HepG2 (cell line): Measurements from ENCODE around the gene MSI2. TPM values are rescaled to one million over a fixed set of nuclear protein-coding genes. Genes with fewer than 3 reads are reported as not detected.

ENCODE experiments used
- ARNT2 ChIP-seq: sonication (generic); formaldehyde crosslinking; IDR thresholded peaks from 2 replicates; pipeline ENCODE4 v1.8.0; 2022; ENCODE audit warnings: mild to moderate bottlenecking, low read depth, missing genetic modification reagents, moderate library complexity
- DMAP1 ChIP-seq: IDR thresholded peaks from 2 replicates; pipeline ENCODE4 v1.6.1; 2016
- FOSL1 ChIP-seq: sonication (generic); formaldehyde crosslinking; IDR thresholded peaks from 2 replicates; pipeline ENCODE4 v1.9.0; 2021; ENCODE audit warnings: missing genetic modification reagents, borderline replicate concordance
- HDAC1 ChIP-seq: sonication (generic); formaldehyde crosslinking; IDR thresholded peaks from 2 replicates; pipeline ENCODE4 v1.5.1; 2020; ENCODE audit warnings: mild to moderate bottlenecking, missing genetic modification reagents
- HES4 ChIP-seq: sonication (generic); formaldehyde crosslinking; IDR thresholded peaks from 2 replicates; pipeline ENCODE4 v1.9.0; 2021; ENCODE audit warnings: mild to moderate bottlenecking, missing genetic modification reagents, borderline replicate concordance
- HIC2 ChIP-seq: sonication (generic); formaldehyde crosslinking; IDR thresholded peaks from 2 replicates; pipeline ENCODE4 v1.9.0; 2022; ENCODE audit warnings: low read depth, missing genetic modification reagents
- JUND ChIP-seq: sonication (generic); formaldehyde crosslinking; IDR thresholded peaks from 2 replicates; pipeline ENCODE4 v1.8.0; 2022; ENCODE audit warnings: mild to moderate bottlenecking, missing genetic modification reagents
- MAFG ChIP-seq: sonication (generic); formaldehyde crosslinking; IDR thresholded peaks from 2 replicates; pipeline ENCODE4 v1.5.1; 2020; ENCODE audit warnings: mild to moderate bottlenecking, missing genetic modification reagents
- MIER3 ChIP-seq: IDR thresholded peaks from 2 replicates; pipeline ENCODE4 v1.6.1; 2016; ENCODE audit warnings: missing compliant biosample characterization, borderline replicate concordance
- NFE2L2 ChIP-seq: fragments of 150-350 bp; IDR thresholded peaks from 2 replicates; pipeline ENCODE4 v1.6.1; 2014; ENCODE audit warnings: low read length
- RCOR2 ChIP-seq: IDR thresholded peaks from 2 replicates; pipeline ENCODE4 v1.6.1; 2016; ENCODE audit warnings: missing biosample characterization, missing genetic modification reagents
- SMAD1 ChIP-seq: sonication (generic); formaldehyde crosslinking; IDR thresholded peaks from 2 replicates; pipeline ENCODE4 v1.4.0; 2020; ENCODE audit warnings: missing genetic modification reagents, low read depth, mild to moderate bottlenecking, borderline replicate concordance
- STAT5B ChIP-seq: sonication (generic); formaldehyde crosslinking; IDR thresholded peaks from 2 replicates; pipeline ENCODE4 v1.4.0; 2020; ENCODE audit warnings: missing genetic modification reagents
- SYNCRIP ChIP-seq: fragments of 200-400 bp; formaldehyde crosslinking; IDR thresholded peaks from 2 replicates; pipeline ENCODE4 v1.6.1; 2018; ENCODE audit warnings: mild to moderate bottlenecking, low read depth, low read length; ENCODE audit not compliant: insufficient read depth
- THRA ChIP-seq: sonication (generic); formaldehyde crosslinking; IDR thresholded peaks from 2 replicates; pipeline ENCODE4 v1.4.0; 2020; ENCODE audit warnings: missing genetic modification reagents, borderline replicate concordance
- ZBTB43 ChIP-seq: sonication (generic); formaldehyde crosslinking; conservative IDR thresholded peaks from 2 replicates; pipeline ENCODE4 v1.4.0; 2020; ENCODE audit warnings: missing genetic modification reagents
- ZNF589 ChIP-seq: sonication (generic); formaldehyde crosslinking; conservative IDR thresholded peaks from 2 replicates; pipeline ENCODE4 v1.8.0; 2022; ENCODE audit warnings: mild to moderate bottlenecking, moderate library complexity, missing genetic modification reagents
- ZNF672 ChIP-seq: sonication (generic); formaldehyde crosslinking; IDR thresholded peaks from 2 replicates; pipeline ENCODE4 v1.8.1; 2022; ENCODE audit warnings: missing genetic modification reagents
- ZNF792 ChIP-seq: IDR thresholded peaks from 2 replicates; pipeline ENCODE4 v1.6.1; 2016
- ZNF839 ChIP-seq: sonication (generic); formaldehyde crosslinking; IDR thresholded peaks from 2 replicates; pipeline ENCODE4 v1.4.0; 2020; ENCODE audit warnings: missing genetic modification reagents, mild to moderate bottlenecking, borderline replicate concordance
- ZSCAN20 ChIP-seq: sonication (generic); formaldehyde crosslinking; IDR thresholded peaks from 2 replicates; pipeline ENCODE4 v1.4.0; 2020; ENCODE audit warnings: missing genetic modification reagents, mild to moderate bottlenecking, borderline replicate concordance
- ZSCAN31 ChIP-seq: sonication (generic); formaldehyde crosslinking; IDR thresholded peaks from 2 replicates; pipeline ENCODE4 v1.5.0; 2020; ENCODE audit warnings: low read depth, mild to moderate bottlenecking, missing genetic modification reagents
- polyA plus RNA-seq, 8 experiments: library from polyadenylated mRNA; depleted of rRNA in 3 of 8; stranded (reverse) in 7 of 8; unstranded in 1 of 8; fragments of >200 nt; fragmentation: Illumina TruSeq in 4 of 8; extraction: Trizol in 4 of 8; gene quantifications; 2 replicates each; pipeline versions ENCODE4 v1.2.1 to v1.2.3, GENCODE V29; 2011 to 2016; ENCODE audit warnings: low read depth in 4 of 8, missing spikeins in 1 of 8, mixed read lengths in 1 of 8; ENCODE audit not compliant: insufficient read depth in 1 of 8
- total RNA-seq, 5 experiments: library from RNA; depleted of rRNA; stranded (reverse); fragments of >200 nt; fragmentation: Illumina TruSeq; extraction: Trizol; gene quantifications; 2 replicates each; pipeline ENCODE4 v1.2.3, GENCODE V29; 2016; ENCODE audit warnings: low read depth in 1 of 5
- TF ChIP-seq, protein P1 (sequence below): sonication (generic); formaldehyde crosslinking; IDR thresholded peaks from 2 replicates; pipeline ENCODE4 v1.5.0; 2020; ENCODE audit warnings: missing genetic modification reagents
- TF ChIP-seq, protein P2 (sequence below): sonication (generic); formaldehyde crosslinking; conservative IDR thresholded peaks from 2 replicates; pipeline ENCODE4 v1.8.0; 2022; ENCODE audit warnings: mild to moderate bottlenecking, moderate library complexity, missing genetic modification reagents

MSI2 gene
- total and polyA plus RNA-seq, 2 of the 13 experiments (the other 11 are each of a cell fraction or from before 2014, with no cell fraction given): 77.5 to 78.4 TPM

GRCh38 chr17:57370037-57370581 lies 113.8 kb downstream of the MSI2 start (continued):
- TF ChIP-seq STAT5B (CRISPR knock-in tag): no peak
- TF ChIP-seq HDAC1 (CRISPR knock-in tag): peak; percentile 35; the same call in 1 of the 2 replicates
- TF ChIP-seq ZNF672 (CRISPR knock-in tag): no peak
- peak; percentile 59; the same call in 1 of the 2 replicates for TF ChIP-seq DMAP1 (CRISPR knock-in tag)
- no peak for TF ChIP-seq ZNF589 (CRISPR knock-in tag)
- TF ChIP-seq, protein P1, sequence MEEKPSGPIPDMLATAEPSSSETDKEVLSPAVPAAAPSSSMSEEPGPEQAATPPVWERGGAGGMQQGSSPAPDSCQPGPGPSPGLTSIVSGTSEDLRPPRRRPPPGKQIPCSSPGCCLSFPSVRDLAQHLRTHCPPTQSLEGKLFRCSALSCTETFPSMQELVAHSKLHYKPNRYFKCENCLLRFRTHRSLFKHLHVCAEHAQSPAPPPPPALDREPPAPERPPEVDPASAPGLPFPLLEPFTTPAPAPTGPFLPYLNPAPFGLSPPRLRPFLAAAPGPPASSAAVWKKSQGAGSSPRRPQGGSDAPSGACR: 0 out of 2 replicates have a peak, but pooled peaks have one; percentile 60
- TF ChIP-seq ARNT2 (CRISPR knock-in tag): peak; percentile 71; the same call in 1 of the 2 replicates
- peak; percentile 51; the same call in 1 of the 2 replicates for TF ChIP-seq RCOR2 (CRISPR knock-in tag)
- peak; percentile 43; the same call in 1 of the 2 replicates for TF ChIP-seq THRA (CRISPR knock-in tag)
- peak; percentile 70; the same call in 1 of the 2 replicates for TF ChIP-seq NFE2L2
- TF ChIP-seq ZNF839: no peak
- TF ChIP-seq SMAD1 (CRISPR knock-in tag): no peak
- TF ChIP-seq MAFG (CRISPR knock-in tag): no peak
- TF ChIP-seq FOSL1 (CRISPR knock-in tag): peak; percentile 44; the same call in 1 of the 2 replicates
- TF ChIP-seq ZSCAN31 (CRISPR knock-in tag): no peak
- TF ChIP-seq HES4 (CRISPR knock-in tag): no peak
- TF ChIP-seq ZBTB43 (CRISPR knock-in tag): 0 out of 2 replicates have a peak, but pooled peaks have one; percentile 32
- TF ChIP-seq HIC2 (CRISPR knock-in tag): no peak
- no peak for TF ChIP-seq ZSCAN20 (CRISPR knock-in tag)
- no peak for TF ChIP-seq SYNCRIP
- peak; percentile 66; the same call in 1 of the 2 replicates for TF ChIP-seq MIER3
- peak; percentile 24; the same call in 1 of the 2 replicates for TF ChIP-seq ZNF792 (CRISPR knock-in tag)
- TF ChIP-seq, protein P2, sequence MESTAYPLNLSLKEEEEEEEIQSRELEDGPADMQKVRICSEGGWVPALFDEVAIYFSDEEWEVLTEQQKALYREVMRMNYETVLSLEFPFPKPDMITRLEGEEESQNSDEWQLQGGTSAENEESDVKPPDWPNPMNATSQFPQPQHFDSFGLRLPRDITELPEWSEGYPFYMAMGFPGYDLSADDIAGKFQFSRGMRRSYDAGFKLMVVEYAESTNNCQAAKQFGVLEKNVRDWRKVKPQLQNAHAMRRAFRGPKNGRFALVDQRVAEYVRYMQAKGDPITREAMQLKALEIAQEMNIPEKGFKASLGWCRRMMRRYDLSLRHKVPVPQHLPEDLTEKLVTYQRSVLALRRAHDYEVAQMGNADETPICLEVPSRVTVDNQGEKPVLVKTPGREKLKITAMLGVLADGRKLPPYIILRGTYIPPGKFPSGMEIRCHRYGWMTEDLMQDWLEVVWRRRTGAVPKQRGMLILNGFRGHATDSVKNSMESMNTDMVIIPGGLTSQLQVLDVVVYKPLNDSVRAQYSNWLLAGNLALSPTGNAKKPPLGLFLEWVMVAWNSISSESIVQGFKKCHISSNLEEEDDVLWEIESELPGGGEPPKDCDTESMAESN: peak; percentile 72
- no peak for TF ChIP-seq JUND (CRISPR knock-in tag)
